HG03520 (cell line): ENCODE measurements around the gene ATP6V0C.
A peak's percentile ranks its signal among the peaks of the same experiment; 100 is the strongest.
"Not testable (repeated sequence)": the region's sequence is repeated elsewhere in the genome, so short reads cannot be mapped to it uniquely, and the experiment has no call there.

Experiments
- ATAC-seq: cut with Tn5 transposase; IDR thresholded peaks from one replicate; pipeline ENCODE4 v1.9.1; 2021; ENCODE audit warnings: mild to moderate bottlenecking, moderate library complexity; ENCODE audit not compliant: unreplicated experiment

Gene ATP6V0C

DNA sequence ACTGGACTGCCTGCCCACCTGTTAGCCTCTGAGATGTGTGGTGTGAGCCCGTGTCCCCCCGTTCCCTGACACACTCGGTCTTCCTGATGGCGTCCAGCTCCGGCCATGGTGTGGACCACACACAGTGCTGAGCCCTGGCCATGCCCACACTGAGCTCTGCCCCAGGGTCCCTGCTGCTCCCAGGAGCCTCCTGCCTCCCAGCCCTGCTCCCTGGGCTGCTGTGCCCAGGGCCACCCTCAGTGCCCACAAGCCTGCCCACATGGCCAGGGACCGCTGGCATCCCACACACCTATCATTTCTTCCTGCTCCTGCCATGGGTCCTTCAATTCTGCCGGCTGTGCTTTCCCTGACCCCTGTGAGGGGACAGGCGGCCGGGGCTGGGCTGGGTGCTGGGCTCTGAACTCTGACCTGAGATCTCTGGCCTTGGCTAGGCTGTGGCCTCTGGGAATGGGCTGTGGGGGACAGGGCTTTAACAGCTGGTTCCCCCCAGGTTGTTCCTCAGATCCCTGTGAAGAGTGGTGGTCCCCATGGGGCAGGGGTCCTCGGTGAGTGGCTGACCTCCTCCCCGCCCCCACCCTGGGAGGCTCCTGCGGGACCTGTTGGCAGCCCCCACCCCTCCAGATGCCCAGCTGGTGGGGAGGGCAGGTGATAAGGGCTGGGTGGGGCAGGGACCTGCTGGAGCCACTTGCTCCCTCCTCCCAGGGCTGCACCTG, 13.5 kb downstream of the ATP6V0C start:
- ATAC-seq = no peak

DNA sequence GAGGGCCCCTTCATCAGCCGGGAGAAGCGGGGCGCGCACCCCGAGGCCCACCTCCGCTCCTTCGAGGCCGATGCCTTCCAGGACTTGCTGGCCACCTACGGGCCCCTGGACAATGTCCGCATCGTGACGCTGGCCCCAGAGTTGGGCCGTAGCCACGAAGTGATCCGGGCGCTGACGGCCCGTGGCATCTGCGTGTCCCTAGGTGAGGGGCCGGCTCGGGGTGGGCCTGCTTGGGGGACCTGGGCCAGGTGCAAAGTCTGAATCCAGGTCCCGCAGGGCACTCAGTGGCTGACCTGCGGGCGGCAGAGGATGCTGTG, 14.0 kb downstream of the ATP6V0C start:
- no peak for ATAC-seq

DNA sequence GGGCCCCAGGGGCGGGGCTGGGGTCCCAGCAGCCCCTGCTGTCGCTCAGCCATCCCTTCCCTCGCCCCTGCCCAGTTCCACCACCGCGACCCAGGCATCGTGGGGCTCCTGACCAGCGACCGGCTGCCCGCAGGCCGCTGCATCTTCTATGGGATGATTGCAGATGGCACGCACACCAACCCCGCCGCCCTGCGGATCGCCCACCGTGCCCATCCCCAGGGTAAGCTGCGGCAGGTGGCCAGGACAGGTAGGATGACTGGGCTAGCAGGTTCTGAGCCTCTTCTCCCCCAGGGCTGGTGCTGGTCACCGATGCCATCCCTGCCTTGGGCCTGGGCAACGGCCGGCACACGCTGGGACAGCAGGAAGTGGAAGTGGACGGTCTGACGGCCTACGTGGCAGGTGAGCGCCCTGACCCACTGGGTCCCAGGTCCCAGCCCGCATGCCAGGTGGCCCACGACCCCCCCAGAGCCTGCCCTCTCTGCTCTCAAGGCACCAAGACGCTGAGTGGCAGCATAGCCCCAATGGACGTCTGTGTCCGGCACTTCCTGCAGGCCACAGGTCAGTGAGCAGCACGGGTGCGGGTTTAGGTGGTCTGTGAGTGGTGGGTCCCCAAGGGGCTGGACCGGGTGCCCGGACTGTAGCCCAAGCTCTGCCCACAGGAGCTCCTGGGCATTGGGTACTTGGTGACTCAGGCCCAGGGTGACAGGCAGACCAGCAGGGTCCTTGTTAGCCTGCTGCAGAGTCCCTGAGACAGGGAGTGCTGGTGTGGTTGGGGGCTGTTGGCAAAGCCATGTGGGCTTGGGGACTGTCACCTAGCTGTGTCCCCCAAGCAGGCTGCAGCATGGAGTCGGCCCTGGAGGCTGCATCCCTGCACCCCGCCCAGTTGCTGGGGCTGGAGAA, 14.7 kb downstream of the ATP6V0C start:
- no peak for ATAC-seq

DNA sequence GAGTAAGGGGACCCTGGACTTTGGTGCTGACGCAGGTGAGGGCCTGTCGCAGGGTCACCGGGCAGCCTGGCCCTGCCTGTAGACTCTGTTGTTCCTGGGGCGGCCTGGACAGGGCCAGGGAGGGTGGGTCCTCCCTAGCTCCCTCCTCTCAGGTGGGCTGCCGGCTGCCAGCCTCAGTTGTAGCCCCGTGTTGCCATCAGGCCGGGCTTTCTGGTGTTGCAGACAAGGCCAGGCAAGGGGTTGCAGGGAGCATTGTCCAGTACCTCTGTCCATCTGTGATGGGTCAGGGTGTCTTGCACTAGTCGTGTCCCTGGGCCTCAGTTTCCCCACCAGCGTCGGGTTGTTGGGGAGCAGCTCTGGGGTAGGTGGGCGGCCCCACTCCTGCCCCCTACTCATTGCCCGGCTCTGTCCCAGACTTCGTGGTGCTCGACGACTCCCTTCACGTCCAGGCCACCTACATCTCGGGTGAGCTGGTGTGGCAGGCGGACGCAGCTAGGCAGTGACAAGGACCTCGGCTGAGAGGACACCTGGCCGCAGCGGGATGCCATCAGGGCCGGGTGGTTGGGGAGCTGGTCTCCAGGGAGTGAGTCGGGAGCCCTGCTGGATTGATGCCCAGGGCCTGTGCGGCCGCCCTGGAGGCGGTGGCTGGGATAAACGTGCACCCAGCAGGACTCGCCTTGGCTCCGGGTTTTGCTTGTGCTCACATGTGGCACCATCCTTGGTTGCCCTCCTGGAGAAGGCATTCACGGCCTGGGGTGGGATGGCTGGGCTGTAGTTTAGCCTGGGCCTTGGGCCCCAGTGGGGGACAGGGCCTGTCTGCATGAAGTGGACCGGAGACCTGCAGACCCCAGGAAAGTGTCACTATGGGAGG, 15.5 kb downstream of the ATP6V0C start:
- ATAC-seq = no peak

DNA sequence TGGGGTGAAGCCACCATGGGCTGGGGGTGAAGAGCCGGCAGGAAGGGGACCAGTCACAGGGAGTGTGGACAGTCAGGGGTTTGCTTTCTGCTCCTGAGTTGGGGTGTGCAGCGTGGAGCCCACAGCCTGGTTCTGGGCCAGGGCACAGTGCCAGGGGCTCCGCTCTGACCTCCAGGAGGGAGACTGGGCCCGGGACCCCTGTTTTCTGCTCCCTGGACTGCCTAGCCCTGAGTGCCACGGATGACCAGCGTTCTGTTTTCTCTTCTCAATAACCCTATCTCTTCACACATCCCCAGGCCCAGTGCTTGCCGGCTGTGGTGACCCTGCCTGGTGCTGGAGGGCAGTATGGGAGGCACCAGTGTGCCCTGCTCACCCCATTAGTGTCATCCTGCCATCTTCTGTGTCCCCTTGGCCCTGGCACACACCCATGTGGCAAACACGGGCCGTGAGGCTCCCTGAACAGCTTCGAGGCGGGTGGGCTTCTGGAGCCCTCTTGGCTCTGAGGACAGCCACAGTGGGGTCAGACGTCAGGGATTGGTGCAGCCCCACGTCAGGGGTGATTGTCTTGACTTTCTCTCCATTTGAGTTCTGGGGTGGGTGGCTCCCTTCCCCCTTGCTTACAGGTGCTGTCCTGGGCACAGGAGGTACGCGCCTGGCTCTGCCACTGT, 16.3 kb downstream of the ATP6V0C start:
- ATAC-seq = no peak

DNA sequence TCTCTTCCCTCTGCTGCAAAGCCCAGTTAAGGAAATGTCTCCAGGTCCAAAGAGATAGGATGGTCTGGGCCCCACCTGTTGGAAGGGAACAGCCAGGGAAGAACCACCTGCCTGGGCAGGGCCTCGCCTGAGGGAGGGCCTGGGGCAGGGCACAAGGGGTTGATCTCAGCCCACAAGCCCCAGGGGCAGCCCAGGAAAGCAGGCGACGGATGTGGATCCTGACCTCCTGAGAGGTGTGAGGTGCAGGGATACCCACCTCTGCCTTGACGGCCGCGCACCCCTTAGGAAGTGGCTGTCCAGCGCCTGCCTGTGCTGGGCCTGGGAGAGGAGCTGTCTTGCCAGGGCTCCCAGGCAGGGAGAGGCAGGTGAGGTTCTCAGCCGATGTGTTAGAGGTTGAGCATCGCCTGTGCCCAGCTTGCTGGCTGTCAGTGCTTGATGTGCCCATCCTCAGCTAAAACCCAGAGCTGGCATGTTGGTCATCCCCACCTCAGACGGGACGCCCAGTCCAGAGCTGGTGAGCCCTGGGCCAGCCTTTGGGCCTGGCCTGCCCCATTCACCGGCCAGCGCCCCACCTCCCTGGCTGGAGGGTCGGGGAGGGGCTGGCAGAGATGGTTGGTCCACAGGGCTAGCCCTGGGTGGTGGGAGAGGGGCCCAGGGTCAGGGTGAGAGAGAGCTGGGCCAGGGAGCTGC, 17.0 kb downstream of the ATP6V0C start:
- ATAC-seq = no peak

DNA sequence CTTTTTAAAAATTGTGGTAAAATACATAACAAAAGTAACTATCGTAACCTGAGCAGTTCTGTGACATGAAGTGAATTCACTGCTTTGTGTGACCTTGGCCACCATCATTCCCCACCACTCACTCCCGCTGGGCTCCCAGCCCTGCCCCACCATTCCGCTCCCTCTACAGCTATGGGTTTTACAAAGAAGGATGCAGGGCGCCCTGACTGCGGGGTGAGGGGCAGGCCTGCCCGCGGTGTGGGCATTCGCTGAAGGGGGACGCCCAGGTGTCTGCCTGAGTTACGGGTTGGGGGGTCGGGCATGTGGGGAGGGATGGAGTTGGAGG, 17.6 kb downstream of the ATP6V0C start, which contains the start of gene CEMP1:
Gene CEMP1, minus strand, starts transcription at position 38 of the 325 bp plus-strand sequence. CDS start 335 bp downstream, outside the sequence.
- ATAC-seq = no peak

DNA sequence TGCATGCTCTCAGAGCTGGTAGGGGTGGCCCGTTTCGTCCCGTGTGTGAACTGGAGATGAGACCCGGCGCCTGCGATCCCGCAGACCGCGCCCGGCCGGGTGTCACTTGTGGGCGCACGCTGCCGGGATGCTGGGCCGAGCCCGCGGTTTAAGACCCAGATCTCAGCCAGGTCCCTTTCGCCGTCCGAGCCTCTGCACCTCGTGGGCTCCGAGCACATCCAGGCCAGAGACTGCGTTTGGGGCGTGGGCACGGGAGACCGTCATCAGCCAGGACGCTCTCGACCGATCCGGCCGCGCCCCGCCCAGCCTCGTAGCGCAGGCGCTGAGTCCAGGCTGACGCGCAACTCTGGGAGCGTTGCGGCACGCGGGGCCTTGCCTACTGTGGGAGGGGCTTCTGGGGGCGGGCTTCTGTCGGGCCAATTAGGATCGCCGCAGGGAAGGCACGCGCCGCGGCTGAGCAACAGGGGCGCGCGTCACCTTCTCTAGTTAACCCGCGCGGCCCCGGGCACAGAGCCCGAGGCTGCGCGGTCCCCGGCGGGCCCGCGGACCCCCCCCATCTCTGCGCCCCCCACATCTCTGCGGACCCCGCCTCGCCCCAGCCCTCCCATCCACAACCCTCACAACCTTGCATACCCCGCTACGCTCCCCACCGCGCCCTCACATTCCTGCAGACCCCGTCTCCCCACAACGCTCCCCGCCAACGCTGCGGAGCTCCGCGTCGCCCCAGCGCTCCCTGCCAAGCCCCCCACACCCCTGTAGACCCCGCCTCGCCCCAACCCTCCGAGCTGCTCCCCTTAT, 18.1 kb downstream of the ATP6V0C start:
- ATAC-seq = peak; percentile 78

DNA sequence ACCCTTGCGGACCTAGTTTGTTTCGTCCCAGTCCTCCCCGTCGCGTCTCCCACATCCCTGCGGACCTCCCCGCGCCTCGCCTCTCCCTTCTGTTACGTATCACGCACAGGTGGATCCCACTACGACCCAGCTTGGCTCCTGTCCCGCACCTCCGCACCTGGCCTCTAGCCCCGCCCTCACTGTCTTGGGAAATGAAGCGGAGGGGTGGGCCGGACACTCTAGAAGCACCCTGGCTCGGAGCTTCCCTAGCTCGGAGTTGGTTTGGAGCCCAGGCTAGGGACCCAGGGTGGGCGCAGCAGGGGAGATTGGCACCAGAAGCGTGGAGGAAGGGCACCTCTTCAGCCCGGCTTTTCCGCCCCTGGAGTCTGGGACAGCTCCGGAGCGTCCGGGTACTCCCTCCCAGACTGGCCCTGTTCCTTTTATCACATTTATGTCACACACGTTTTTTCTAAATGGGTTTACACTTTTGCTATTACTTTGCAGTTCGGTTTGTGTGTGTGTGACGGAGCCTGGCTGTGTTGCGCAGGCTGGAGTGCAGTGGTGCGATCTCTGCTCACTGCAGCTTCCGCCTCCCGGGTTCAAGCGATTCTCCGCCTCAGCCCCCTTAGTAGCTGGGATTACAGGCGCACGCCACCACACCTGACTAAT, 18.9 kb downstream of the ATP6V0C start:
- no peak for ATAC-seq

DNA sequence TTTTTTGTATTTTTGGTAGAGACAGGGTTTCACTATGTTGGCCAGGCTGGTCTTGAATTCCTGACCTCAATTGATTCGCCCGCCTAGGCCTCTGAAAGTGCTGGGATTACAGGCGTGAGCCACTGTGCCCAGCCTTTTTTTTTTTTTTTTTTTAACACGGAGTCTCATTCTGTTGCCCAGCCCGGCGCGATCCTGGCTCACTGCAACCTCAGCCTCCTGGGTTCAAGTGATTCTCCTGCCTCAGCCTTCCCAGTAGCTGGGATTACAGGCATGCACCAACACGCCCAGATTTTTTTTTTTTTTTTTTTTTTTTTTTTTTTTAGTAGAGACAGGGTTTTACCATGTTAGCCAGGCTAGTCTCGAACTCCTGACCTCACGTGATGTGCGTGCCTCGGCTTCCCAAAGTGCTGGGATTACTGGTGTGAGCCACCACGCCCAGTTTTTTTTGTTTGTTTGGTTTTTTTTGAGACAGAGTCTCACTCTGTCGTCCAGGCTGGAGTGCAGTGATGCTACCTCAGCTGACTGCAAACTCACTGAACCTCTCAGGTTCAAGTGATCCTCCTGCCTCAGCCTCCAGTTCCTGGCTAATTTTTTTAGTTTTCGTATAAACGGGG, 19.5 kb downstream of the ATP6V0C start:
- not testable (repeated sequence) for ATAC-seq

DNA sequence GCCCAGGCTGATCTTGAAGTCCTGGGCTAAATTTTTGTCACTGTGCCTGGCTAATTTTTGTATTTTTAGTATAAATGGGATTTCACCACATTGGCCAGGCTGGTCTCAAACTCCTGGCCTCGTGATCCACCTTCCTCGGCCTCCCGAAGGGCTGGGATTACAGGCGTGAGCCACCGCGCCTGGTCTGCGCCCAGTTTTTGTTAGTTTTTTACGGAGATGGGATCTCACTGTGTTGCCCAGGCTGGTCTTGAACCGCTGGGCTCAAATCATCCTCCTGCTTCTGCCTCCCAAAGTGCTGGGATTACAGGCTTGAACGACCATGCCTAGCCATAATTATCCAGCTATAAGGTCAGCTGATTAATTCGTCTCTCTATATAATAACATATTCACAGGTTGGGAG, 20.2 kb downstream of the ATP6V0C start:
- no peak for ATAC-seq

DNA sequence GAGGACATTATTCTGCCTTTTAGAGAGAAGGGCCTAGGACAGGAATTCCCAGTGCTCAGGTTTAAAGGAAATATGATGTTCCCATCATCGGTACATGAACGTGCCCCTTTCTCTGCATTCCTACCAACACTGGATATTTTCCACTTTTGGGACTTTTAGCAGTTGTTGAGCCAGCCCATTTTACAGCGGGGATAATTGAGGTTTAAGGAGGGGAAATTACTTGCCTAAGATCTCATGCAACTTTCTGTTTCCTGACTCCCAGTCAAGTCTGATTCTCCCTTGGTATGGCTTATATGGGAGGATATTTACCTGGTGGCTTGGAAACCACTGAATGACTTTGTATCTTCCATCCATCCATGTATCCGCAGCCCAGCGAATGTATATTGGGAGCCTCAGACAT, 20.6 kb downstream of the ATP6V0C start:
- not testable (repeated sequence) for ATAC-seq

DNA sequence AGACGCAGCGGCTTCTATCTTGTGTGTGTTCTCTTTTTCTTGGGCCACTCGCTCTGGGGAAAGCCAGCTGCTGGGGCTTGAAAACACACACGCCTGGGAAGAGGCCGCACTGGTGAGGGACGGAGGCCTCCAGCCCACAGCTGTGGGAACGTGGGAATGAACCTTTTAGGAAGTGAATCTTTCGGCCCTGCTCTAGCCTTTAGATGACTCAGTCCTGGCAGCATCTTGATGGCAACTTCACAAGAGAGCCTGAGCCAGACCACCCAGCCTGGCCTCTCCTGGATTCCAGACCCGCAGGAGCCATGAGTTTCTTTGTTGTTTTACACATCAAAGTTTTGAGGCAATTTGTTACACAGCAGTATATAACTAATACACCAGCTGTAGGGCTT, 21.9 kb downstream of the ATP6V0C start:
- no peak for ATAC-seq

DNA sequence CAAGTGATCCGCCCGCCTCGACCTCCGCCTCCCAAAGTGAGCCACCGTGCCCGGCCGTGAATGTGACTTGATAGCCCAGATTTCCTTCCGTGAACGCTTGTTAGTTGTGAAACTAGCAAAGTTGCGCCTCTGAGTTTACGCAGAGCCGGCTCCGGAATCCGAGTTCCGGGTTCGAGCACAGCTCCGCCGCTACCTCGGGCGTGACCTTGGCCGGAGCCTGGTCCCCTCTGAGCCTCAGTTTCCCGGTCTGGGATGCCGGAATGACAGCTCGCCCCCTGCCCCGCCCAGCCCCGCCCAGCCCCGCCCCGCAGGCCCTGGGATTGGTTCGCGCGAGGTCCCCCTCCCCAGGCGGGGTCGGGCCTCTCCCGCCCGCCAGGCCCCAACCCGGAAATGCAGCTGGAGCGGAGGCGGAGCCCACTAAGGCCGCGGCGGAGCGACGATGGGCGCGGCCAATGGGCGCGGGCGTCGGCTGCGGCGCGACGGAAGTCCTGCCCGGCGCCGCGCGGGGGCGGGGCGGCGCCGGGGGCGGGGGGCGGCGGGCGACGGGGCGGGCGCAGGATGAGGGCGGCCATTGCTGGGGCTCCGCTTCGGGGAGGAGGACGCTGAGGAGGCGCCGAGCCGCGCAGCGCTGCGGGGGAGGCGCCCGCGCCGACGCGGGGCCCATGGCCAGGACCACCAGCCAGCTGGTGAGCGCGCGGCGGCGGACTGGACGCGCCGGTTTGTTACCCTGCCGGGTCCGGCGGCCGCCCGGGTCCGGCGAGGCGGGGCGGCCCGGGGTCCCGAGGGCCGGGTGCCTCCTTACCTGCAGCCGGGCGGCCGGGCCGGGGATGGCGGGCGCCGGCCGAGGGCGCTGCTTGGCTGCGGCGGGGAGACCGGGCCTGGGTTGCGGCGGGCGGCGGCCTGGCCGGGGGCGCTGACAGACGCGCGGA, 24.0 kb downstream of the ATP6V0C start, which contains the start of gene PDPK1:
Gene PDPK1, plus strand, starts transcription at position 571 of the 929 bp plus-strand sequence. Its CDS starts 92 bp downstream, at position 663.
- ATAC-seq = peak; percentile 65

DNA sequence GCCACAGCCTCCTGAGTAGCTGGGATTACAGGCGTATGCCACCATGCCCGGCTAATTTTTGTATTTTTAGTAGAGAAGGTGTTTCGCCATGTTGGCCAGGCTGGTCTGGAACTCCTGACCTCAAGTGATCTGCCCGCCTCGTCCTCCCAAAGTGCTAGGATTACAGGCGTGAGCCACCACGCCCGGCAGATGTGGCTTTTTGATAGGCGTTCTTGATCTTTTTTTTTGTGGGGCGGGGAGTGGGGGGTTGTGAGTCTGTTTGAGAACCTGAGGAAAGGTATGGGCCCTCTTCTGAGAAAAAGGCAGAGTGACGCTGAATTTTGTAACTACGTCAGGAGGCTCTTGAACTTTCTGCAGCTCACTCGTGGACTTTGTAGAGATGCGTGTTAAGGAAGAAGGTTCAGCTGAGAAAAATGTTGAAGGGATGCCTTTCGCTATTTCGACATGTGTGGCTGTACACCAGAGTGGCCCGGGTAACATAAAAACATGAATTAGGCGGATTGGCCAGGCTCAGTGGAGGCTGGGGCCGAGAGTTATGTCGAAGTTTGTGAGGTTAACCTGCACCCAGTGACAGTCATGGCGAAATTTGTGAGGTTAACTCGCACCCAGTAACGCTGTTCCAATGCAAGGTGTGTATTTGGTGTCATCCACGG, 25.6 kb downstream of the ATP6V0C start:
- not testable (repeated sequence) for ATAC-seq

DNA sequence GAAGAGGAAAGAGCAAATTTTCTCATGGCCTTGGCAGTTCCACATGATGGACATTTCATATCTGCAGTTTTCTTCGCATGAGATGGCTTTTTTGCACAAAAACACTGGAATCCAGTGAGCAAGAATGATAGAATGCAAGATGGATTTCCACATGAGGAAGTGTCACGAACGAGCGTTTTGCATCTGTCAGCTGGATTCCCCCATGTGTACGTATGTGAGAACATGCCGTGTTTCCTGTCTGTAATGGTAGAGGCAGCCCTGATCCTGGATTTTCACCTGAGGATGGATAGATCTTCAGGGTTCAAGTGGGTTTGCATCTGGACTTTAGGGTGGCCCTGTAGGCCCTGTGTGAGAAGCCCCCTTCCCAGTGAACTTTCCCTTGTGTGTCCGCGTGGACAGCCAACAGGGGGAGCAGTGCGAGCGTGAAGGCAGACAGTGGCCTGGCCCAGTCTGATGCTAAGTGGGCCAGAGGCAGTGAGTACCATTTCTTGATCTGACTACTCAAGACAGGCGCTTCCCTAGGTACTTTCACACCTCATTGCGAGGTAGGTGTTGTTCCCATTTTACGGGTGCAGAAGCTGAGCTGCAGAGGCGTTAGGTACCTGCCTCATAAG, 26.2 kb downstream of the ATP6V0C start:
- ATAC-seq = not testable (repeated sequence)
